ENCODE data around the gene MYO15A. TPM values are rescaled to one million over a fixed set of nuclear protein-coding genes. Genes with fewer than 3 reads are reported as not detected.

The MYO15A gene
- total RNA-seq, 2 experiments from 2014 or later, result 0.31 to 0.40 TPM

DNA sequence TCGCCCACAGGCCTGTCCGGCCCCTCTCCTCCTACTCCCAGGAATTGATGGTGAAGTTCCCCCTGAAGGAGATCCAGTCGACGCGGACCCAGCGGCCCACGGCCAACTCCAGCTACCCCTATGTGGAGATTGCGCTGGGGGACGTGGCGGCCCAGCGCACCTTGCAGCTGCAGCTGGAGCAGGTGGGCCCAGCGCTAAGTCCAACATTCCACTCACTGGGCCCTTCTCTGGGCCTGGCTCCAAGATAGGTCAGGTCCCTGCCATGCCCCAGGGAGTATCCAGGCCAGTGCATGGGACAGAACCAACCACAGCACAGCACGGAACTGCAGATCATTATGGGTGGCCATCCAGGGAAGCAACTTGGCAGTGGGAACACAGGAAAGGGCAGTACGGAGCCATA is 65.2 kb downstream of the MYO15A start:
- intact Hi-C loops (cut with micrococcal nuclease), result no loop called here
- H3K4me1 Mint-ChIP-seq (ENCODE audit: low read depth), result no peaks in the 10 kb centered on the region
- no peaks in the 10 kb centered on the region for H3K36me3 Mint-ChIP-seq (ENCODE audit: low read depth)
- H3K27me3 Mint-ChIP-seq (ENCODE audit: low read depth), result no peaks in the 10 kb centered on the region
- no peak overlapping the region for H3K27ac Mint-ChIP-seq
- H3K4me3 Mint-ChIP-seq, result no peak overlapping the region
- no peaks in the 10 kb centered on the region for H3K9me3 Mint-ChIP-seq
- no peak for DNase-seq
- CTCF ChIA-PET, result no interaction called here

DNA sequence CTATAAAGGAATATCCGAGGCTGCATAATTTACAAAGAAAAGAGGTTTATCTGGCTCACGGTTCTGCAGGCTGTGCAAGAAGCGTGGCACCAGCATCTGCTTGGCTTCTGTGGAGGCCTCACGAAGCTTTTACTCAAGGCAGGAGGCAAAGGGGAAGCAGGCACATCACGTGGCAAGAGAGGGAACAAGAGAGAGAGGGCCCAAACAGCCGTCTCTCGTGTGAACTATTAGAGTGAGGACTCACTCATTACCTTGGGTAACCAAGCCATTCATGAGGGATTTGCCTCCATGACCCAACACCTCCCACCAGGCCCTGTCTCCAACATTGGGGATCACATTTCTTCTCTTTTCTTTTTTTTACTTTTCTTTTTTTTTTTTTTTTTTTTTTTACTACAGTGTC is 67.6 kb downstream of the MYO15A start:
- intact Hi-C loops (cut with micrococcal nuclease), result no loop called here
- H3K4me1 Mint-ChIP-seq (ENCODE audit: low read depth), result peaks cover 7% of the 10 kb centered on the region
- H3K9me3 Mint-ChIP-seq, result no peaks in the 10 kb centered on the region
- no peak overlapping the region for H3K27ac Mint-ChIP-seq
- H3K4me3 Mint-ChIP-seq, result no peak overlapping the region
- no peak for DNase-seq
- no peaks in the 10 kb centered on the region for H3K27me3 Mint-ChIP-seq (ENCODE audit: low read depth)
- CTCF ChIA-PET, result no interaction called here
- H3K36me3 Mint-ChIP-seq (ENCODE audit: low read depth), result no peaks in the 10 kb centered on the region

DNA sequence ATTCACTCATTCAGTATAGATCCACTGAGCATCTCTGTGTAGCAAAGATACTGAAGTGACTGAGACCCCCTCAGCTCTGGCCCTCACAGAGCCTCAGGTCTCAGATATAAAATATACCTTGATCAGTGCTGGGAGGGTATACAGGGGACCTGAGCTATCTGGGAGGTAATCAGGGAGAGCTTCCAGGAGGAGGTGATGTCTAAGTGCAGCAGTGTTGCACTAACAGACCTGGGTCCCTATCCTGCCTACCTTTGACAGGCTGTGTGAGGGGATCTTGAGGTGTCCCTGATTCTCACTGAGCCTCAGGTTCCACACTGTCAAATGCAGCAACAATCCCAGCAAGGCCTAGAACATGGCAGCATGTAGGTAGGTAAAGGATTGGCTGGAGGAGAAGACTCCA is 68.6 kb downstream of the MYO15A start:
- H3K27ac Mint-ChIP-seq, result no peak overlapping the region
- no peak for DNase-seq
- H3K4me3 Mint-ChIP-seq, result no peak overlapping the region
- CTCF ChIA-PET, result no interaction called here
- peaks cover 16% of the 10 kb centered on the region for H3K4me1 Mint-ChIP-seq (ENCODE audit: low read depth)
- no peaks in the 10 kb centered on the region for H3K9me3 Mint-ChIP-seq
- intact Hi-C loops (cut with micrococcal nuclease), result no loop called here
- no peaks in the 10 kb centered on the region for H3K27me3 Mint-ChIP-seq (ENCODE audit: low read depth)
- H3K36me3 Mint-ChIP-seq (ENCODE audit: low read depth), result no peaks in the 10 kb centered on the region

DNA sequence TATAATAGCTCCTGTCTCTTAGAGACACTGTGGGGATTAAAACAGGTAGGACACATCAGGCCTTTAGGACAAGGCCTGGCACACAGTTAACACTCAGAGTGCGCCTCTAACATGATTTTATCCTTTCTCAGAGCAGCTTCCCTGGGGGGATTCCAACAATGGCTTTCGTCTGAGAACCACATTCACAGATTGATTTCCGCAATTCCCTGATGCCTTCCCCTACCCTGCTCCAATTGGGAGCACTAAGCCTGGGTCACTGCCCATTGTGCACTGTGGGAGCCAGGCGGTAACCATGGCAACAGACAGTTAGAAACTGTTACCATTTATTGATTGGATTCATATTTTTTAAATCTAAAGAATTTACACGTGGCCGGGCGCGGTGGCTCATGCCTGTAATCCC is 69.2 kb downstream of the MYO15A start:
- Mint-ChIP-seq H3K27me3 (ENCODE audit: low read depth) (no peaks in the 10 kb centered on the region), H3K9me3 (no peaks in the 10 kb centered on the region), H3K4me1 (ENCODE audit: low read depth) (peaks cover 18% of the 10 kb centered on the region), H3K4me3 (no peak overlapping the region), H3K27ac (no peak overlapping the region), H3K36me3 (ENCODE audit: low read depth) (no peaks in the 10 kb centered on the region)
- no peak for DNase-seq
- CTCF ChIA-PET, result no interaction called here
- intact Hi-C loops (cut with micrococcal nuclease), result no loop called here

DNA sequence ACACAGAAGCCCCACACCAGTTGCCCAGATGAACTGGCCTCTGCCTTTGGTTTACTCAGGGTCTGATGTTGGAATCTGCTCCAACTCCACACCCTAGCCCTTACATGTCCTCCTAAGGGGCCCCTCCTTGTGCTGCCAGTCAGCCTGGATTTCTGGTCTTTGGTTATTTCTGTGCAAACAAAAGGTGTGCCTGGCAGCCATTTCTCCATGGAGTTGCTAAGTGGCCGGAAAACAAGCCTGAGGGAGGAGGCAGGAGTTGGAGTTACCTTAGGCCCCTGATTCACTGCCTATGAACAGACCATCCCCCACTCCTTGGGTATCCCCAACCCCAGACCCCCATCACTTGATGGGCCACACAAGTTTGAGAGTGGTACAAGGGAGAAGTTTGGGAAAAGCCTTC is 70.6 kb downstream of the MYO15A start:
- CTCF ChIA-PET, result no interaction called here
- no peak for DNase-seq
- no peaks in the 10 kb centered on the region for H3K36me3 Mint-ChIP-seq (ENCODE audit: low read depth)
- H3K27ac Mint-ChIP-seq, result peak overlapping the region; percentile 6
- no peaks in the 10 kb centered on the region for H3K27me3 Mint-ChIP-seq (ENCODE audit: low read depth)
- H3K4me1 Mint-ChIP-seq (ENCODE audit: low read depth), result peaks cover 18% of the 10 kb centered on the region
- H3K9me3 Mint-ChIP-seq, result no peaks in the 10 kb centered on the region
- intact Hi-C loops (cut with micrococcal nuclease), result no loop called here
- no peak overlapping the region for H3K4me3 Mint-ChIP-seq

DNA sequence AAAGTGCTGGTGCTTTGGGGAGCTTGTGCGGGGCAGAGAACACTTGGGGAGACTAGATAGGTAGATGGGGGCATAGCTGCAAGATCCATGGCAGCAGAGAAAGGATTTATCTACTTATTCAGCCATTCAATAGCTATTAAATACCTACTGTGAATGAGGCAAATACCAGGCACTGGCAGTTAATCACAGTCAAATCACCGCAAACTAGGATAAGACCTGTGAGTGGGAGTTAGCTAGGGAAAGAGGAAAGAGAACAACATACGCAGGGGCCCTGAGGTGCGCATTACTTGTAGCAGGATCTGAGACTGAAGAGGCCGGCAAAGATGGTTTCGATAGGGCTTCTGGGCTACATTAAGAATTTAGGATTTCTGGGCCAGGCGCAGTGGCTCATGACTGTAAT is 71.2 kb downstream of the MYO15A start:
- peaks cover 19% of the 10 kb centered on the region for H3K4me1 Mint-ChIP-seq (ENCODE audit: low read depth)

DNA sequence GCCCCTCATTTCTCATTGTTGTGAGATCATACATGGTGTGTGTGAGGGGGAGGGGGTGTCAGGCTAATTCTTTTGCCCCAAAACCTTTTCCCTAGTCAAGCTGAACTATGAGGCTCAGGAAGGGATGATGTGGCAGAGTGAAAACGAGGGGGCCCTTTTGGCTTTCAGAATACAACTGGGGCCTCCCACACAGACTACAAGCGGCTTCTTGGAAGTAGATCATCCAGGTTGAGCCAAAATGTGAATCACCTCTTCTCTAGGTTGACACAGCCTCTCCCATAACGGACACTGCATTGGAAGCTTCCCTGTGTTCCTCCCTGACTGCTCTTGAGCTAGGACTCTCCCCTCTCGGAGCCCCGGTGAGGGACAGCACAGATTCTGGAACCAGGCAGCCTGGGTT is 72.8 kb downstream of the MYO15A start:
- intact Hi-C loops (cut with micrococcal nuclease), result loop anchor here (5.0 to 10.0 kb wide), 3 partner anchors 181 to 707 kb away; partner anchors contain the start of genes MED9 and SHMT1
- peak; percentile 77 for DNase-seq
- CTCF ChIA-PET, result interaction anchor here (0.6 to 1.9 kb wide), 4 partner anchors 10 to 1896 kb away, joined by 3 to 10 read pairs (median 8); no protein-coding TSS in a partner anchor
- no peaks in the 10 kb centered on the region for H3K9me3 Mint-ChIP-seq
- H3K36me3 Mint-ChIP-seq (ENCODE audit: low read depth), result peaks cover 8% of the 10 kb centered on the region
- H3K4me1 Mint-ChIP-seq (ENCODE audit: low read depth), result peaks cover 31% of the 10 kb centered on the region
- H3K27me3 Mint-ChIP-seq (ENCODE audit: low read depth), result no peaks in the 10 kb centered on the region
- peak overlapping the region; percentile 96 for H3K27ac Mint-ChIP-seq
- H3K4me3 Mint-ChIP-seq, result peak overlapping the region; percentile 47

More for the DNA sequence above, 71.2 kb downstream of the MYO15A start:
- Mint-ChIP-seq H3K27ac (peak overlapping the region; percentile 6), H3K9me3 (no peaks in the 10 kb centered on the region), H3K4me3 (no peak overlapping the region), H3K27me3 (ENCODE audit: low read depth) (no peaks in the 10 kb centered on the region), H3K36me3 (ENCODE audit: low read depth) (peaks cover 4% of the 10 kb centered on the region)
- DNase-seq, result no peak
- intact Hi-C loops (cut with micrococcal nuclease), result loop anchor here (5.0 to 10.0 kb wide), 3 partner anchors 182 to 705 kb away; partner anchors contain the start of genes MED9 and SHMT1
- CTCF ChIA-PET, result no interaction called here

DNA sequence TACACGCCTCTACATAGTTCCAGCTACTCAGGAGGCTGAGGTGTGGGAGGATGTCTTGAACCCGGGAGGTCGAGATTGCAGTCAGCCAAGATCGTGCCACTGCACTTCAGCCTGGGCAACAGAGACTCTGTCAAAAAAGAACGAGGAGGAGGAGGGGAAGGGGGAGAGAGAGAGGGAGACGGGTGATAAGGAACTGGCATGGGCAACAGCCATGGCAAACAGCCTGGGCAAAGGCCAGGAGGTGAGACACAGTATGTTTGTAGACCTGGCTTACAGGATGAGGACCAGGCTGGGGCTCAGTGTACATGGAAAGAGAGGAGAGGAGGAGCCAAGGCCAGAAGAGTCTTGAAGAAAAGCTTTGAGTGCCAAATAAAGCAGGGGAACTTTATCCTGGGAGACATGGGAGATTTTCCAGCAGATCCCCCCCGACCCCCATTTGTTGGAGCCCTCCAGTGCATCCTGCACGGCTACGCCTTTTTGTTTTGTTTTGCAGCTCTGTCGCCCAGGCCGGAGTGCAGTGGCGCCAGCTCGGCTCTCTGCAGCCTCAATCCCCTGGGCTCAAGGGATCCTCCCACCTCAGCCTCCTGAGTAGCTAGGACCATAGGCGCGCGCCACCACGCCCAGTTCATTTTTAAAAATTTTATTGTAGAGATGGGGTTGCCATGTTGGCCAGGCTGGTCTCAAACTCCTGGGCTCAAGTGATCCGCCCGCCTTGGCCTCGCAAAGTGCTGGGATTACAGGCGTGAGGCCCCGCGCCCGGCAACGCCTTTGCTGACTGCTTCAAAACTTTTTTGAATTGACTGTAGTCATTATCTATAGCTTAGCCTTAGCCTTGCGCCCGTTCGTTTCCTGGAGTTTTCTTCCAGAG is 73.8 kb downstream of the MYO15A start:
- Mint-ChIP-seq H3K27ac (peak overlapping the region; percentile 96), H3K9me3 (no peaks in the 10 kb centered on the region), H3K4me3 (peak overlapping the region; percentile 96), H3K27me3 (ENCODE audit: low read depth) (no peaks in the 10 kb centered on the region), H3K4me1 (ENCODE audit: low read depth) (peaks cover 40% of the 10 kb centered on the region), H3K36me3 (ENCODE audit: low read depth) (peaks cover 16% of the 10 kb centered on the region)
- intact Hi-C loops (cut with micrococcal nuclease), result loop anchor here (1.0 to 10.0 kb wide), 10 partner anchors 28 to 1180 kb away; partner anchors contain the start of genes B9D1, DRC3, DRG2 and MED9
- peak; percentile 24 for DNase-seq
- CTCF ChIA-PET, result interaction anchor here (0.7 to 1.9 kb wide), 5 partner anchors 9 to 95 kb away, joined by 3 to 10 read pairs (median 4); no protein-coding TSS in a partner anchor

DNA sequence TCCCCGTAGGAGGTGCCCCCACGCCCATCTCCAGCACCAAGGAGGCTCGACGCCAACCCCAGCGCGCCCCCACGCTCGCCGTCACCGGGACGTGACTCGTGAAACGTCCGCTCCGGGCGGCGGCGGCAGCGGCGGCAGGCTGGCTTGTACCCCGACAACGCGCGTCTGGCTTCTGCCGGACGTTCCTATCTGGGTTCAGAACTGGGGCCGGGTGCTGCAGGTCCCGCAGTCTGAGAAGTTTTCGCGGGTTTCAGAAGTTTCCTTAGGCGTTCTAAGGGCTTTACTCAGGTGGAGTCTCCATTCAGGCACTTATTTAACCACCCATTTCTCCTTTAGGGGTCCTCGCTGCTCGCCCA is 74.4 kb downstream of the MYO15A start:
- DNase-seq, result peak; percentile 81
- peaks cover 22% of the 10 kb centered on the region for H3K36me3 Mint-ChIP-seq (ENCODE audit: low read depth)
- H3K27me3 Mint-ChIP-seq (ENCODE audit: low read depth), result no peaks in the 10 kb centered on the region
- CTCF ChIA-PET, result interaction anchor here (0.7 to 1.9 kb wide), 4 partner anchors 8 to 96 kb away, joined by 3 to 10 read pairs (median 4); no protein-coding TSS in a partner anchor
- H3K9me3 Mint-ChIP-seq, result no peaks in the 10 kb centered on the region
- peaks cover 46% of the 10 kb centered on the region for H3K4me1 Mint-ChIP-seq (ENCODE audit: low read depth)
- intact Hi-C loops (cut with micrococcal nuclease), result loop anchor here (1.0 to 10.0 kb wide), 16 partner anchors 25 to 1180 kb away; partner anchors contain the start of genes ATPAF2, B9D1, DRC3 and DRG2
- H3K4me3 Mint-ChIP-seq, result peak overlapping the region; percentile 96
- H3K27ac Mint-ChIP-seq, result peak overlapping the region; percentile 96

DNA sequence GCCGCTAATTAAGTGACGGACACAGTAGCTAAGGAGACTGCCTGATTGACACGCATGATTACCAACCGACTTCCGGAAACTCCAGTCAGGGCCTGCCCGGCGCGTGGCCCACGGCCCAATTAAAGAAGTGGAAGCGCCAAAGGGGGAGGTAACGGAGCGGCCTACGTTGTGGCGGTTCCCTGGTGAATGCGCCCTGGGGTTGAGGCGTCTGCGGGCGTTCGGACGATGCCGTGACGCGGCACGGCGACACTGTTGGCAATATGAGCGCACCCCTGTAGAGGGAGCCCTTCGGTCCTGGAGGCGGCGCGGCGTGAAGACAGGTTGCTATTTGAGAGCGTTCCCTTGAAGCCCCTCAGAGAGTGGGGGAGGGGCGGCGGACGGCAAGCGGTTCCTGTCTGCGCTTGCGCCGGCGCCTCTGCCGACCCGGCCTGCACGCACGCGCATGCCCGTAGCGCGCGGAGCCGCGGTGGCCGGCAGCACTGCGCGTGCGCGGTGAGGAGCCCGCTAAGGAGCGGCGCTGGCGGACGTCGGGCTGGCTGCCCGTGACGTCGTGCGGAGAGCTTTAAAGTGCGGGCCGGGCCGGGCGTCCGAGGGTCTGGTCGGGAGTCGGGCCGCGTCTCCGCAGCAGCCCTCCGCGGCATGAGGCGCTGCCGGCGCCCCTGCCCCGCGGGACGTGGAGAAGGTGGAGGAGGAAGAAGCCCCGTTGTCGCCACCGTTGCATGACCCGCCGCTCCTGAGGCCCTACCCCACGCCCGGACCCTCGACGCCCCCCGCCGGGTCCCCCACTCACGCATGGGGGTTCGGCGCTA is 75.0 kb downstream of the MYO15A start, which contains the start of gene ALKBH5:
Gene ALKBH5 (plus strand): TSS at position 495 of the 809 bp plus-strand sequence. CDS start 416 bp downstream, outside the sequence.
- no peaks in the 10 kb centered on the region for H3K9me3 Mint-ChIP-seq
- intact Hi-C loops (cut with micrococcal nuclease), result loop anchor here (1.0 to 10.0 kb wide), 16 partner anchors 25 to 1179 kb away; partner anchors contain the start of genes ATPAF2, B9D1, DRC3 and GID4

DNA sequence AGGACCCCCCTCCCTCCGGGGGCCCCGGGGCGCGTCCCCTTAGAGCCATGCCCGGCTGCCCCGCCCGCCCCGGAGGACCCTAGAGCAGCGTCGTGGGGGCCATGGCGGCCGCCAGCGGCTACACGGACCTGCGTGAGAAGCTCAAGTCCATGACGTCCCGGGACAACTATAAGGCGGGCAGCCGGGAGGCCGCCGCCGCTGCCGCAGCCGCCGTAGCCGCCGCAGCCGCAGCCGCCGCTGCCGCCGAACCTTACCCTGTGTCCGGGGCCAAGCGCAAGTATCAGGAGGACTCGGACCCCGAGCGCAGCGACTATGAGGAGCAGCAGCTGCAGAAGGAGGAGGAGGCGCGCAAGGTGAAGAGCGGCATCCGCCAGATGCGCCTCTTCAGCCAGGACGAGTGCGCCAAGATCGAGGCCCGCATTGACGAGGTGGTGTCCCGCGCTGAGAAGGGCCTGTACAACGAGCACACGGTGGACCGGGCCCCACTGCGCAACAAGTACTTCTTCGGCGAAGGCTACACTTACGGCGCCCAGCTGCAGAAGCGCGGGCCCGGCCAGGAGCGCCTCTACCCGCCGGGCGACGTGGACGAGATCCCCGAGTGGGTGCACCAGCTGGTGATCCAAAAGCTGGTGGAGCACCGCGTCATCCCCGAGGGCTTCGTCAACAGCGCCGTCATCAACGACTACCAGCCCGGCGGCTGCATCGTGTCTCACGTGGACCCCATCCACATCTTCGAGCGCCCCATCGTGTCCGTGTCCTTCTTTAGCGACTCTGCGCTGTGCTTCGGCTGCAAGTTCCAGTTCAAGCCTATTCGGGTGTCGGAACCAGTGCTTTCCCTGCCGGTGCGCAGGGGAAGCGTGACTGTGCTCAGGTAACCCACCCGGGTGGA is 75.8 kb downstream of the MYO15A start:
- H3K36me3 Mint-ChIP-seq (ENCODE audit: low read depth), result peaks cover 31% of the 10 kb centered on the region
- peaks cover 56% of the 10 kb centered on the region for H3K4me1 Mint-ChIP-seq (ENCODE audit: low read depth)
- peak overlapping the region; percentile 85 for H3K27ac Mint-ChIP-seq
- CTCF ChIA-PET, result interaction anchor here (0.6 to 1.5 kb wide), 6 partner anchors 21 to 60 kb away, joined by 3 to 5 read pairs (median 4); no protein-coding TSS in a partner anchor
- DNase-seq, result peak; percentile 85
- H3K9me3 Mint-ChIP-seq, result no peaks in the 10 kb centered on the region
- no peaks in the 10 kb centered on the region for H3K27me3 Mint-ChIP-seq (ENCODE audit: low read depth)
- H3K4me3 Mint-ChIP-seq, result peak overlapping the region; percentile 96
- intact Hi-C loops (cut with micrococcal nuclease), result loop anchor here (1.0 to 10.0 kb wide), 4 partner anchors 43 to 710 kb away; partner anchors contain the start of genes MED9 and SHMT1

More for the DNA sequence above, 75.0 kb downstream of the MYO15A start, which contains the start of gene ALKBH5:
- Mint-ChIP-seq H3K4me3 (peak within 1 kb of the TSS; percentile 96), H3K27ac (peak within 1 kb of the TSS; percentile 96), H3K4me1 (ENCODE audit: low read depth) (peaks cover 52% of the 10 kb centered on the region), H3K27me3 (ENCODE audit: low read depth) (no peaks in the 10 kb centered on the region), H3K36me3 (ENCODE audit: low read depth) (peaks cover 28% of the 10 kb centered on the region)
- peak; percentile 98 for DNase-seq
- CTCF ChIA-PET, result interaction anchor here (0.6 to 1.9 kb wide), 7 partner anchors 8 to 61 kb away, joined by 3 to 10 read pairs (median 4); no protein-coding TSS in a partner anchor
